ENCODE measurements around the gene RAD50.
A peak's percentile ranks its signal among the peaks of the same experiment; 100 is the strongest.

RAD50 gene

DNA sequence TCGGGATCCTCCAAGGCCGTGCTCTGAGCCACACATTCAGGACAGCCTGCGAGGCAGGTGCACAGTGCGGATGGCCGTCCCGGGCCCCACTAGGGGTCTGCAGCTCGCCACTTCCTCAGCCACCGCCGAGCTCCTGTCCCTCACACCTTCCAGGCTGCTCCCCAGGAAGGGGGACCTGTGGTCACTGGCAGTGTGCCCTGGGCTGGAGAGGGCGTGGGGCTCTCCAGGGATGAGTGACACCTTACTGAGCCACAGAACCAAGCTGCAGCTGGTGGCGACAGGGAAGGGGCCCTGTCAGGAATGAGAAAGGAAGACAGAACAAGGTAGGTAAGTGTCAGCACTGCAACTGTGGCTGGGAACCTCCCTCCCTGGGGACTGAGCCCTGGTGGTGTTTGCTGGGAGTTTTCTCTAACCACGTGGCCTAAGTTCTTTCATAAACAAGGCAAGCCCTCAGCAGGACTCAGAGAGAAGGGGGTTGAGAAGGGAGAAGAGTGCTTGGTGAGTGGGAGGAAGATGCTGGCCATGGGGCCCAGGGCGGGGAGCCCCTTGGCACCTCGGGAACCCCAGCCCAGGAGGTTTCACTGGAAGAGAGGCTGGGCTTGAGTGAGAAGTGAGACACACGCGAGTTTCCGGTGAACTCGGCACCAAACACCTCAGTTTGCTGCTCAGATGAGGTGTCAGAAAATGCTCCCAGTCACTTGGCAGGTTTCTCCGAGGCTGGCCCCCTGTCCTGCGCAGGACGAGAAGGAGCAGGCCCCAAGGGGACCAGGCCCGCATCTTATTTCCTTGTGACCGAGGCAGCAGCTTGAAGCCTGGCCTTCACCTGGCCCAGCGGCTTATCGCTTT is 106.4 kb downstream of the RAD50 start:
- no peak overlapping the region for H3K4me3 ChIP-seq (ENCODE audit: low read depth, low read length)
- TF ChIP-seq, protein P1, sequence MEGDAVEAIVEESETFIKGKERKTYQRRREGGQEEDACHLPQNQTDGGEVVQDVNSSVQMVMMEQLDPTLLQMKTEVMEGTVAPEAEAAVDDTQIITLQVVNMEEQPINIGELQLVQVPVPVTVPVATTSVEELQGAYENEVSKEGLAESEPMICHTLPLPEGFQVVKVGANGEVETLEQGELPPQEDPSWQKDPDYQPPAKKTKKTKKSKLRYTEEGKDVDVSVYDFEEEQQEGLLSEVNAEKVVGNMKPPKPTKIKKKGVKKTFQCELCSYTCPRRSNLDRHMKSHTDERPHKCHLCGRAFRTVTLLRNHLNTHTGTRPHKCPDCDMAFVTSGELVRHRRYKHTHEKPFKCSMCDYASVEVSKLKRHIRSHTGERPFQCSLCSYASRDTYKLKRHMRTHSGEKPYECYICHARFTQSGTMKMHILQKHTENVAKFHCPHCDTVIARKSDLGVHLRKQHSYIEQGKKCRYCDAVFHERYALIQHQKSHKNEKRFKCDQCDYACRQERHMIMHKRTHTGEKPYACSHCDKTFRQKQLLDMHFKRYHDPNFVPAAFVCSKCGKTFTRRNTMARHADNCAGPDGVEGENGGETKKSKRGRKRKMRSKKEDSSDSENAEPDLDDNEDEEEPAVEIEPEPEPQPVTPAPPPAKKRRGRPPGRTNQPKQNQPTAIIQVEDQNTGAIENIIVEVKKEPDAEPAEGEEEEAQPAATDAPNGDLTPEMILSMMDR (conservative IDR thresholded peaks at IDR 0.05; ENCODE audit: low read depth, low read length) = peak; percentile 25
- peak; percentile 47 for DNase-seq (ENCODE audit: low read depth)

DNA sequence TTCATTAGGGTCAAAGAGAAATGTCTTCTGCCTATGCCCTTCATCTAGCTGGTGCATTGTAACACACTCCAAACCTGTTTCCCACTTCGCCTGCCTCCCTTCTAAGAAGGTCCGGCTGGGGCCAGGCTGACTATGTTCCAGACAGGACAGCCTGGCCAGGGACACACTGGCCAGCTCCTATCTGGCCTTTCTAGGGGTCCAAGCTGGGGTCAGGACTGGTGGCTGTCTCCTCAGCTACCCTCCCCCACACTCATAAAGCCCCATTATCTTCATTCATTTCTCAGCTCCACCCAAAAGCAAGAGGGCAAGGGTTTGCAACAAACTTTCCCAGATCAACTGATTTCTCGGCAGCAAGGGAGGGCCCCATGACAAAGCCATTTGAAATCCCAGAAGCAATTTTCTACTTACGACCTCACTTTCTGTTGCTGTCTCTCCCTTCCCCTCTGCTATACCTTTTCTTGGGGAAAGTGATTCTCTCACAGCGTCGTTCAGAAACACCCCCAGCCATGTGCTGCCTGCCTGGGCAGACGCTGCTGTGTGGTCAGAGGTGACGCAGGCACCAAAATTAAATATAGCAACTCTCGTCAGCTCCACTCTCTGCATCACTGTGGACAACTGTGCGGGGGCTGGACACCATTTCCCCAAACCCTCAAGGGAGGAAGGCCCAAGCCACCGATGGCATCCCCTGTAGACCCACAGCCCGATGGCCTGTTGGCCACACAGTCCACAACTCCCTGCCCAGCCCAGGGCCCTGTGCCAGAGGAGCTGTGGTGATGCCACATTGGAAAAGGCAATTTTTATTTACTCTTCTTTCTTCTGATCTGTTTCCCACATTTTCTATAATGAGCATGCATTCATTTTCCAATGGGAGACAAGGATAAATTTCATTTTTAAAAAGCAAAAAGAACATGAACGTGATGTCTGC is 107.3 kb downstream of the RAD50 start:
- no peak for DNase-seq (ENCODE audit: low read depth)
- no peak overlapping the region for H3K4me3 ChIP-seq (ENCODE audit: low read depth, low read length)
- TF ChIP-seq, protein P1 (conservative IDR thresholded peaks at IDR 0.05; ENCODE audit: low read depth, low read length) = no peak

- TF ChIP-seq, protein P1 (conservative IDR thresholded peaks at IDR 0.05; ENCODE audit: low read depth, low read length) = no peak
- H3K4me3 ChIP-seq (ENCODE audit: low read depth, low read length) = no peak overlapping the region
- DNase-seq (ENCODE audit: low read depth) = no peak
Measured at GRCh38 chr5:132664696-132665209, 108.0 kb downstream of the RAD50 start.

DNA sequence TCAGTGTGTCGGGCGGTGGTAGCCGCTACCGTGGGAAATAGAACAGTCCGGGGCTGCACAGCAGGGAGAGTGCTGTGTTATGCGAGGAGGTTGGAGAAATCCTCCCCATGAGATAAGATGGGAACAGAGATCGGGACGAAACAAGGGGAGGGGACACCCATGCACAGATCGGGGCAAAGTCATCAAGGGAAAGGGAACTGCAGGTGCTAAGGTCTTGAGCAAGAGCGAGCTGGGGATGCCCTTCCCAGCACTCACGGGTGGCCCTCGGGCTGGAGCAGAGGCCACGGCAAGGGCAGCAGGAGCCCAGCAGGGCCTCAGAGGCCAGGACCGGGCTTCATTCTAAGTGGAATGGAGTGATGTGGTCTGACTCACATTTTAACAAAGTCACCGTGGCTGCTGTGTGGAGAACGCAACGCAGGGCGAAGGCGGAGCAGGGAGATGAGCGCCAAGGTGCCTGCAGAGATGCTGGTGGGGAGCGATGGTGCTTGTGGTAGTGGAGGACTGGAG is 108.8 kb downstream of the RAD50 start:
- H3K4me3 ChIP-seq (ENCODE audit: low read depth, low read length) = no peak overlapping the region
- DNase-seq (ENCODE audit: low read depth) = no peak
- TF ChIP-seq, protein P1 (conservative IDR thresholded peaks at IDR 0.05; ENCODE audit: low read depth, low read length) = no peak

GRCh38 chr5:132666310-132667123 is 109.7 kb downstream of the RAD50 start:
- DNase-seq (ENCODE audit: low read depth) = no peak
- H3K4me3 ChIP-seq (ENCODE audit: low read depth, low read length) = no peak overlapping the region
- TF ChIP-seq, protein P1 (conservative IDR thresholded peaks at IDR 0.05; ENCODE audit: low read depth, low read length) = no peak

DNA sequence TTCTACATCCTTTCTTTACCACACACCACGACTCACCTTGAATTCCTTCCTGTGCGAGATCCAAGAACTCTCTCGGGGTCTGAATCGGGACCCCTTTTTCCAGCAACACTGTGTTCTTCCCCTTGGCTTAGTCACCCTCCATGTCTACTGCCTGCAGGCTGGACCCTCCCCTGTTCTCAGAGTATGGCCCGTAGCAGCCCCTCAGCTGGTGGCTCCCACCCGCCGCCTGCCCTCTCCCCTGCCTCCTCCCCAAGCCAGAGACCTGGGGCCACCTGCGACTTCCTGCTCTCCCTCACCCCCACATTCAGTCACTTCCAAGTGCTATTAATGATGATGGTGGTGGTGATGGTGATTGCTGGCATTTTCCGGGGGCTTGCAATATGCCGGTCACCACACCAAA is 110.5 kb downstream of the RAD50 start:
- no peak for DNase-seq (ENCODE audit: low read depth)
- TF ChIP-seq, protein P1 (conservative IDR thresholded peaks at IDR 0.05; ENCODE audit: low read depth, low read length) = no peak
- H3K4me3 ChIP-seq (ENCODE audit: low read depth, low read length) = no peak overlapping the region

Data from choroid plexus epithelial cell (primary cell).